HepG2 (cell line): ENCODE data around the gene ARFGAP1. TPM values are rescaled to one million over a fixed set of nuclear protein-coding genes. Genes with fewer than 3 reads are reported as not detected.

ENCODE experiments used
- HNRNPLL ChIP-seq: fragments of 200-400 bp; formaldehyde crosslinking; IDR thresholded peaks from 2 replicates; pipeline ENCODE4 v1.6.1; 2017; ENCODE audit warnings: mild to moderate bottlenecking, low read depth, low read length; ENCODE audit not compliant: poor library complexity, severe bottlenecking
- JDP2 ChIP-seq: sonication (generic); formaldehyde crosslinking; IDR thresholded peaks from 2 replicates; pipeline ENCODE4 v1.8.1; 2022; ENCODE audit warnings: missing genetic modification reagents, borderline replicate concordance
- MZF1 ChIP-seq: sonication (generic); formaldehyde crosslinking; IDR thresholded peaks from 2 replicates; pipeline ENCODE4 v1.8.1; 2023; ENCODE audit warnings: mild to moderate bottlenecking, missing genetic modification reagents, borderline replicate concordance
- POLR2A ChIP-seq, 2 experiments: IDR thresholded peaks; 2 replicates each; pipeline ENCODE4 v1.6.1; 2011; ENCODE audit warnings: low read depth in 2 of 2, low read length in 2 of 2, mild to moderate bottlenecking in 1 of 2, moderate library complexity in 1 of 2; ENCODE audit not compliant: insufficient read depth in 1 of 2
- RBFOX2 ChIP-seq: fragments of 200-400 bp; formaldehyde crosslinking; IDR thresholded peaks from 2 replicates; pipeline ENCODE4 v1.6.1; 2017; ENCODE audit warnings: low read depth, mild to moderate bottlenecking, low read length
- RFX5 ChIP-seq: IDR thresholded peaks from 2 replicates; pipeline ENCODE4 v1.6.1; 2011; ENCODE audit warnings: low read depth, low read length, improper control_type of control experiment
- SALL2 ChIP-seq: sonication (generic); formaldehyde crosslinking; IDR thresholded peaks from 2 replicates; pipeline ENCODE4 v1.8.1; 2023; ENCODE audit warnings: mild to moderate bottlenecking, missing genetic modification reagents, inconsistent platforms
- SP2 ChIP-seq: sonication (generic); formaldehyde crosslinking; IDR thresholded peaks from 2 replicates; pipeline ENCODE4 v1.5.1; 2020; ENCODE audit warnings: mild to moderate bottlenecking, missing genetic modification reagents
- YEATS2 ChIP-seq: sonication (generic); formaldehyde crosslinking; IDR thresholded peaks from 2 replicates; pipeline ENCODE4 v1.4.0; 2020; ENCODE audit warnings: missing genetic modification reagents, borderline replicate concordance
- polyA plus RNA-seq, 8 experiments: library from polyadenylated mRNA; depleted of rRNA in 3 of 8; stranded (reverse) in 7 of 8; unstranded in 1 of 8; fragments of >200 nt; fragmentation: Illumina TruSeq in 4 of 8; extraction: Trizol in 4 of 8; gene quantifications; 2 replicates each; pipeline versions ENCODE4 v1.2.1 to v1.2.3, GENCODE V29; 2011 to 2016; ENCODE audit warnings: low read depth in 4 of 8, missing spikeins in 1 of 8, mixed read lengths in 1 of 8; ENCODE audit not compliant: insufficient read depth in 1 of 8
- total RNA-seq, 5 experiments: library from RNA; depleted of rRNA; stranded (reverse); fragments of >200 nt; fragmentation: Illumina TruSeq; extraction: Trizol; gene quantifications; 2 replicates each; pipeline ENCODE4 v1.2.3, GENCODE V29; 2016; ENCODE audit warnings: low read depth in 1 of 5
- TF ChIP-seq, protein P1 (sequence below), 2 experiments: fragments of 450-650 bp in 1 of 2; sonication (generic) in 1 of 2; formaldehyde crosslinking in 1 of 2; IDR thresholded peaks; 2 replicates each; pipeline versions ENCODE4 v1.6.1 to v1.8.0; 2016 to 2022; ENCODE audit warnings: antibody characterized with exemption in 1 of 2, mild to moderate bottlenecking in 1 of 2, missing genetic modification reagents in 1 of 2
- TF ChIP-seq, protein P2 (sequence below): sonication (generic); formaldehyde crosslinking; IDR thresholded peaks from 2 replicates; pipeline ENCODE4 v1.4.0; 2020; ENCODE audit warnings: missing genetic modification reagents, borderline replicate concordance
- TF ChIP-seq, protein P3 (sequence below): sonication (generic); formaldehyde crosslinking; IDR thresholded peaks from 2 replicates; pipeline ENCODE4 v1.8.0; 2023; ENCODE audit warnings: mild to moderate bottlenecking, missing genetic modification reagents

The ARFGAP1 gene
- total and polyA plus RNA-seq, 2 of the 13 experiments (the other 11 are each of a cell fraction or from before 2014, with no cell fraction given) = 132 TPM

DNA sequence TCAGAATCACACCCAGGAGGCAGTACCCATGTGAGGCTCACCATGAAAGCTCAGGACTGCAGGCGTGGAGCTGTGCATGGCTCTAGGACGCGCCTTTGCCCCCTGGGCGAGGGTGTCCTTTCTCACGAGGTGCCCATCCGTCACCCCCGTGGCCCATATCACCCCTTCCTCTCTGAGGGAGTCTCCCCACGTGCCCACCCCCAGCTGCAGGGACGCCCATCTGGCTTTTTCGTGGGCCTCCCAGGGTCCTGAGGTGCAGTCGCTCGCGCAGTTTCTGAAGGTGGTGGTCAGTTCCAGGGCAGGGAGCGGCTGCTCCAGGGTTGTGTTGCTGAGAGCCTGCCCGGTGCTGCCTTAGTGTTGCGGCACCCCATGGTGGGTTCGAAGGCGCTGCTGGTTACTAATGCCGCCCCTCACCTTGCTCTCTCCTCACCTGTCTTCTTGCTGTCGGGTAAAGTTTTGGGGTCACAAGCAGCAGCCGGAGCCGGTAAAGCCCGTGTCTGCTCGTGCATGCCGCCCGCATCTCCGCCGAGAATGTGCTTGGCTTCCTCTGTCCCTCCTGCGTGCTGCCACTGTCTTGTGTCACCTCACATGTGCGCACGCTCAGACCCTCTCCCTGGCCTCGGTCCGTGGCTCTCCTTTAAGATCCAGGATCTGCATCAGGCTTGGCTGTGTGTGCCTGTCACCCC, 10.9 kb downstream of the ARFGAP1 start (continued):
- TF ChIP-seq, protein P1, sequence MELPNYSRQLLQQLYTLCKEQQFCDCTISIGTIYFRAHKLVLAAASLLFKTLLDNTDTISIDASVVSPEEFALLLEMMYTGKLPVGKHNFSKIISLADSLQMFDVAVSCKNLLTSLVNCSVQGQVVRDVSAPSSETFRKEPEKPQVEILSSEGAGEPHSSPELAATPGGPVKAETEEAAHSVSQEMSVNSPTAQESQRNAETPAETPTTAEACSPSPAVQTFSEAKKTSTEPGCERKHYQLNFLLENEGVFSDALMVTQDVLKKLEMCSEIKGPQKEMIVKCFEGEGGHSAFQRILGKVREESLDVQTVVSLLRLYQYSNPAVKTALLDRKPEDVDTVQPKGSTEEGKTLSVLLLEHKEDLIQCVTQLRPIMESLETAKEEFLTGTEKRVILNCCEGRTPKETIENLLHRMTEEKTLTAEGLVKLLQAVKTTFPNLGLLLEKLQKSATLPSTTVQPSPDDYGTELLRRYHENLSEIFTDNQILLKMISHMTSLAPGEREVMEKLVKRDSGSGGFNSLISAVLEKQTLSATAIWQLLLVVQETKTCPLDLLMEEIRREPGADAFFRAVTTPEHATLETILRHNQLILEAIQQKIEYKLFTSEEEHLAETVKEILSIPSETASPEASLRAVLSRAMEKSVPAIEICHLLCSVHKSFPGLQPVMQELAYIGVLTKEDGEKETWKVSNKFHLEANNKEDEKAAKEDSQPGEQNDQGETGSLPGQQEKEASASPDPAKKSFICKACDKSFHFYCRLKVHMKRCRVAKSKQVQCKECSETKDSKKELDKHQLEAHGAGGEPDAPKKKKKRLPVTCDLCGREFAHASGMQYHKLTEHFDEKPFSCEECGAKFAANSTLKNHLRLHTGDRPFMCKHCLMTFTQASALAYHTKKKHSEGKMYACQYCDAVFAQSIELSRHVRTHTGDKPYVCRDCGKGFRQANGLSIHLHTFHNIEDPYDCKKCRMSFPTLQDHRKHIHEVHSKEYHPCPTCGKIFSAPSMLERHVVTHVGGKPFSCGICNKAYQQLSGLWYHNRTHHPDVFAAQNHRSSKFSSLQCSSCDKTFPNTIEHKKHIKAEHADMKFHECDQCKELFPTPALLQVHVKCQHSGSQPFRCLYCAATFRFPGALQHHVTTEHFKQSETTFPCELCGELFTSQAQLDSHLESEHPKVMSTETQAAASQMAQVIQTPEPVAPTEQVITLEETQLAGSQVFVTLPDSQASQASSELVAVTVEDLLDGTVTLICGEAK (IDR thresholded peaks at IDR 0.05) = no peak
- TF ChIP-seq, protein P1 (CRISPR knock-in tag; IDR thresholded peaks at IDR 0.05) = no peak
- TF ChIP-seq, protein P2, sequence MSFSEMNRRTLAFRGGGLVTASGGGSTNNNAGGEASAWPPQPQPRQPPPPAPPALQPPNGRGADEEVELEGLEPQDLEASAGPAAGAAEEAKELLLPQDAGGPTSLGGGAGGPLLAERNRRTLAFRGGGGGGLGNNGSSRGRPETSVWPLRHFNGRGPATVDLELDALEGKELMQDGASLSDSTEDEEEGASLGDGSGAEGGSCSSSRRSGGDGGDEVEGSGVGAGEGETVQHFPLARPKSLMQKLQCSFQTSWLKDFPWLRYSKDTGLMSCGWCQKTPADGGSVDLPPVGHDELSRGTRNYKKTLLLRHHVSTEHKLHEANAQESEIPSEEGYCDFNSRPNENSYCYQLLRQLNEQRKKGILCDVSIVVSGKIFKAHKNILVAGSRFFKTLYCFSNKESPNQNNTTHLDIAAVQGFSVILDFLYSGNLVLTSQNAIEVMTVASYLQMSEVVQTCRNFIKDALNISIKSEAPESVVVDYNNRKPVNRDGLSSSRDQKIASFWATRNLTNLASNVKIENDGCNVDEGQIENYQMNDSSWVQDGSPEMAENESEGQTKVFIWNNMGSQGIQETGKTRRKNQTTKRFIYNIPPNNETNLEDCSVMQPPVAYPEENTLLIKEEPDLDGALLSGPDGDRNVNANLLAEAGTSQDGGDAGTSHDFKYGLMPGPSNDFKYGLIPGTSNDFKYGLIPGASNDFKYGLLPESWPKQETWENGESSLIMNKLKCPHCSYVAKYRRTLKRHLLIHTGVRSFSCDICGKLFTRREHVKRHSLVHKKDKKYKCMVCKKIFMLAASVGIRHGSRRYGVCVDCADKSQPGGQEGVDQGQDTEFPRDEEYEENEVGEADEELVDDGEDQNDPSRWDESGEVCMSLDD (CRISPR knock-in tag) = no peak
- TF ChIP-seq SALL2 = no peak
- TF ChIP-seq YEATS2 (CRISPR knock-in tag) = no peak
- TF ChIP-seq, protein P3, sequence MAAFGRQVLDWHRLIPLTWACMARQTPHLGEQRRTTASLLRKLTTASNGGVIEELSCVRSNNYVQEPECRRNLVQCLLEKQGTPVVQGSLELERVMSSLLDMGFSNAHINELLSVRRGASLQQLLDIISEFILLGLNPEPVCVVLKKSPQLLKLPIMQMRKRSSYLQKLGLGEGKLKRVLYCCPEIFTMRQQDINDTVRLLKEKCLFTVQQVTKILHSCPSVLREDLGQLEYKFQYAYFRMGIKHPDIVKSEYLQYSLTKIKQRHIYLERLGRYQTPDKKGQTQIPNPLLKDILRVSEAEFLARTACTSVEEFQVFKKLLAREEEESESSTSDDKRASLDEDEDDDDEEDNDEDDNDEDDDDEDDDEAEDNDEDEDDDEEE (CRISPR knock-in tag) = no peak
- peak; percentile 44; the same call in 1 of the 2 replicates for TF ChIP-seq SP2 (CRISPR knock-in tag)
- no peak for TF ChIP-seq JDP2
- no peak for TF ChIP-seq MZF1
- peak; percentile 40; the same call in 1 of the 2 replicates for TF ChIP-seq RBFOX2
- TF ChIP-seq RFX5 = no peak
- peak; percentile 12 for TF ChIP-seq HNRNPLL
- peak in 1 of 2 experiments; percentile 35; a peak in 2 of 4 replicates for TF ChIP-seq POLR2A (IDR thresholded peaks at IDR 0.05; ENCODE audit: insufficient read depth in 1 of 2, low read depth in 2 of 2, low read length in 2 of 2)
